ENCODE measurements around the gene GPR137C. TPM values are rescaled to one million over a fixed set of nuclear protein-coding genes. Genes with fewer than 3 reads are reported as not detected.
A peak's percentile ranks its signal among the peaks of the same experiment; 100 is the strongest.

The GPR137C gene, protein sequence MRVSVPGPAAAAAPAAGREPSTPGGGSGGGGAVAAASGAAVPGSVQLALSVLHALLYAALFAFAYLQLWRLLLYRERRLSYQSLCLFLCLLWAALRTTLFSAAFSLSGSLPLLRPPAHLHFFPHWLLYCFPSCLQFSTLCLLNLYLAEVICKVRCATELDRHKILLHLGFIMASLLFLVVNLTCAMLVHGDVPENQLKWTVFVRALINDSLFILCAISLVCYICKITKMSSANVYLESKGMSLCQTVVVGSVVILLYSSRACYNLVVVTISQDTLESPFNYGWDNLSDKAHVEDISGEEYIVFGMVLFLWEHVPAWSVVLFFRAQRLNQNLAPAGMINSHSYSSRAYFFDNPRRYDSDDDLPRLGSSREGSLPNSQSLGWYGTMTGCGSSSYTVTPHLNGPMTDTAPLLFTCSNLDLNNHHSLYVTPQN
- 0.97 TPM for total RNA-seq
- long read RNA-seq, partial matches to known transcripts, result 0 of 3 reads
- long read RNA-seq, other reads (novel, unspliced or antisense), result 1 of 3 reads

DNA sequence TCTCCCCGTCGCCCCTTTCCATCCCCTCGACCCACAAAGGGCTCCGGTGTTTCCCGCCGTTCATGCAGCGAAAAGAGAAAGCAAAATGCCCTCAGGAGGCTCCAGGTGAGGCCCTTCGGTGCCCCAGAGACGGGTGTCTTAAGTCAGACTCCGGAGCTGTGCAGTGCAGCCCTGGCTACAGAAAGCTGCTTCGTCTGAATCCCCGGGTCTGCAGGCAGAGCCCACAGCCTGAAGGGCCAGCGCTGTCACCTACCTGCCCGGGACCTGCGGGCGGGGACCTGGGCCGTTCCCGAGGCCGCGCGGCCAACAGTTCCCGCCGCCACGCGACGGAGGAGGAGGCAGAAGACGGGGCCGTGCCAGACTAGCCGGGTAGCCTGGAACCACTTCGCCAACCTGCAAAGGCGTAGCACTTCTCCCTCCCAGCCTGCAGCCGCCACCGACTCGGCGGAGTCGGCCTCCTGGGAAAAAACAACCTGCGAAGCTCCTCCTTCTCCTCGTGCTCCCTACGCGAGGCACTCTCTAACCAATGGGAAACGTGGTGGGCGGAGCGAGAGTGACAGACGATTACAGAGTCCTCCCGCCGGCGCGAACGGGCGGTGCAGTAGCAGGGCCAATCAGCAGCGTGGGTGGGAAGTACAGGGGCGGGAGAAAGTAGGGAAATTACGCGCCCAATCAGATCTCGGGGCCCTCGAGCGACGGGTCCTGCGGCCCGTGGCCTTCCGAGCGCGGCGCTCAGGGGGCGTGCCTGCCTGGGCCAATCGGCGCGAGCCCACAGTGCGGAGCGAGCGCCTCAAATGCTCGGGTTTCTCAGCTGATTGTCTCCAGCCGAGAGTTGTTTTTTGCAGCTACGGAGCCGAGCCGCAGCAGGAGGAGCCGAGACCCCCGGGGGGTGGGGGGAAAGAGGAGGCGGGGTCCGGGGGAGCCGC is at the start of gene GPR137C, which contains the start of gene TXNDC16:
GPR137C (plus strand) TSS at position 774 of the 926 bp plus-strand sequence. CDS start 312 bp downstream, outside the sequence.
TXNDC16 (minus strand) TSS at position 443 of the 926 bp plus-strand sequence. CDS start 8,948 bp downstream, outside the sequence.
- H3K27me3 ChIP-seq (ENCODE audit: low read depth), result no peaks in the 10 kb centered on the region

DNA sequence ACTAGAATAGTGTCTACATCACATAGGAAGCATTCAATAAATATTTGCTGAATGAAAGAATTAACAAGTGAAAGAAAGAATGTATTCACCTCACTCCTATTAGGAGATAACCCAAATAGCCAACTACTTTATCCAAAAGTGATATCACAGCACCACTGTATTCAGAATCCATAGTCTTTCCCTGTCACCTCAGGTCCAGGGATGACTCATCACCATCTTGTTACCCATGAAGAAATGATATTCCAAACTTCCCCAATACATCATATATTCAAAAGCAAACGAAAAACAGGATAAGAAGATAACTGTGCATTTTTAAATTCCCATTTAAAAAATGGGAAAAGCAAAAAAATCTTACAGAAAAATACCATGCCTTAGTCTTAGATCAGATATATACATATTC is 39.4 kb upstream of the GPR137C start:
- Histone ChIP-seq H3K27ac (no peak overlapping the region), H3K27me3 (ENCODE audit: low read depth) (no peaks in the 10 kb centered on the region), H3K4me1 (no peaks in the 10 kb centered on the region), H3K9me3 (no peaks in the 10 kb centered on the region), H3K4me3 (no peak overlapping the region), H3K36me3 (no peaks in the 10 kb centered on the region)
- ATAC-seq (no peak), DNase-seq (no peak)
- intact Hi-C loops (cut with DNase I), result no loop called here
- TF ChIP-seq, protein P1, sequence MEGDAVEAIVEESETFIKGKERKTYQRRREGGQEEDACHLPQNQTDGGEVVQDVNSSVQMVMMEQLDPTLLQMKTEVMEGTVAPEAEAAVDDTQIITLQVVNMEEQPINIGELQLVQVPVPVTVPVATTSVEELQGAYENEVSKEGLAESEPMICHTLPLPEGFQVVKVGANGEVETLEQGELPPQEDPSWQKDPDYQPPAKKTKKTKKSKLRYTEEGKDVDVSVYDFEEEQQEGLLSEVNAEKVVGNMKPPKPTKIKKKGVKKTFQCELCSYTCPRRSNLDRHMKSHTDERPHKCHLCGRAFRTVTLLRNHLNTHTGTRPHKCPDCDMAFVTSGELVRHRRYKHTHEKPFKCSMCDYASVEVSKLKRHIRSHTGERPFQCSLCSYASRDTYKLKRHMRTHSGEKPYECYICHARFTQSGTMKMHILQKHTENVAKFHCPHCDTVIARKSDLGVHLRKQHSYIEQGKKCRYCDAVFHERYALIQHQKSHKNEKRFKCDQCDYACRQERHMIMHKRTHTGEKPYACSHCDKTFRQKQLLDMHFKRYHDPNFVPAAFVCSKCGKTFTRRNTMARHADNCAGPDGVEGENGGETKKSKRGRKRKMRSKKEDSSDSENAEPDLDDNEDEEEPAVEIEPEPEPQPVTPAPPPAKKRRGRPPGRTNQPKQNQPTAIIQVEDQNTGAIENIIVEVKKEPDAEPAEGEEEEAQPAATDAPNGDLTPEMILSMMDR (IDR thresholded peaks at IDR 0.05), result no peak

More for the DNA sequence above, at the start of gene GPR137C, which contains the start of gene TXNDC16:
- Histone ChIP-seq H3K27ac (peak within 1 kb of the TSS; percentile 89), H3K36me3 (no peaks in the 10 kb centered on the region), H3K4me3 (peak within 1 kb of the TSS; percentile 96), H3K9me3 (no peaks in the 10 kb centered on the region), H3K4me1 (peaks cover 25% of the 10 kb centered on the region)
- TF ChIP-seq, protein P1 (IDR thresholded peaks at IDR 0.05), result no peak
- DNase-seq (peak; percentile 100), ATAC-seq (peak; percentile 98 to 99)
- intact Hi-C loops (cut with DNase I), result no loop called here

DNA sequence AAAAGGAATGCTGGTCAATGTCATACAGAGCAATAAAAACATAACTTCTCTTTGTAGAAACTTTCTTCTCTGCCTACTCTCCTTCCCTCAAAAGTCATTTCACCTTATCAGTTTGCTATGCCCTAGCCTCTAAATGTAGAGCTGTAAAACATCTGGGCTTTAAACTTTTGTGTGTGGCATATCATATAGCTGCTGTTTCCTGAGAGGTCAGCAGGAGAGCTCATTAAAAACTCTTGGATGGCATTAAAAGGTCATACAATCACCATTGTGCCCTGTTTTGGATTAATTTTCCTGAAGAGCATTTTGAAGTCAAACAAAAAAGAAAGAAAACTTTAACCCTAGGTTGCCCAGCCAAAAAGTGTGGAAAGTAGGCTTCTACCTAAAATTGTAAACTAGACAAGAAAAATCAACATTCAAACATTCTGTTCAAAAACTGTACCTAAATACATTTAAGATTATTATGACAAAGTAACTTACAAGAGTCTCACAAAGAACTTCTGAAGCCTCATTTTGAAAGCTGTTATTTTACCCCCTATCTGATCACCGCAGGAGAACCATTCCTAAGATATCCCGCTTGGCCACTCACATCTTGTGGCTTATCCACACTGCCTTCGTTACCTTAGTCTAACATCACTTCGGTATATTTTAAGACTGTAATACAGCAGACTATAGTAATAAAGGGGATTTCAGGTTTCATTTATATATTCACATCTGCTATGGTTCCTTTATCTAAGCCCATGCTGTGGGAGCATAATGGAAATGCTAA is 38.4 kb upstream of the GPR137C start:
- H3K27me3 ChIP-seq (ENCODE audit: low read depth), result no peaks in the 10 kb centered on the region
- ATAC-seq (no peak), DNase-seq (no peak)
- H3K36me3 ChIP-seq, result no peaks in the 10 kb centered on the region
- TF ChIP-seq, protein P1 (IDR thresholded peaks at IDR 0.05), result no peak
- no peaks in the 10 kb centered on the region for H3K9me3 ChIP-seq
- no peak overlapping the region for H3K4me3 ChIP-seq
- intact Hi-C loops (cut with DNase I), result no loop called here
- no peak overlapping the region for H3K27ac ChIP-seq
- no peaks in the 10 kb centered on the region for H3K4me1 ChIP-seq

DNA sequence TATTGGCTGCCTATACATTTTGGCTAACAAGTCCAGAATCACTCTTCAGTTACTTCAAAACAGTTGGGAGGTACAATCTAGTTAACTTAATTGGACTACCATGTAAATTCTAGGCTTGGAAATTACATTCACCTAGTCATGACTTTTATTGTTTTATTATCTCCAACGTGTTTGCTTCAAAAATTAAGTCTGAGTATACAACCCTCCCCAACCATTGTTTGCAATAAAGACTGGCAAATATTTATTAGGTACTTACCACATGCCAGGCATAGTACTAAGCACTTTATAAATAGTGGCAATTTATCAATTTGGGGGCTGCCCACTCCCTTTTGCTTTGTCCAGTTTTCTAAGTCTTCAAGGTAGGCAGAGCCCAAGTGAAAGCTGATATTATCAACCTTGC is 30.6 kb upstream of the GPR137C start:
- no peak for DNase-seq
- TF ChIP-seq, protein P1 (IDR thresholded peaks at IDR 0.05), result no peak
- Histone ChIP-seq H3K36me3 (no peaks in the 10 kb centered on the region), H3K9me3 (no peaks in the 10 kb centered on the region), H3K4me3 (no peak overlapping the region), H3K4me1 (no peaks in the 10 kb centered on the region), H3K27me3 (ENCODE audit: low read depth) (no peaks in the 10 kb centered on the region), H3K27ac (no peak overlapping the region)
- no peak for ATAC-seq
- intact Hi-C loops (cut with DNase I), result no loop called here
